ENCODE measurements around the gene MEX3B.
"Not testable (repeated sequence)": the region's sequence is repeated elsewhere in the genome, so short reads cannot be mapped to it uniquely, and the experiment has no call there.

MEX3B gene

DNA sequence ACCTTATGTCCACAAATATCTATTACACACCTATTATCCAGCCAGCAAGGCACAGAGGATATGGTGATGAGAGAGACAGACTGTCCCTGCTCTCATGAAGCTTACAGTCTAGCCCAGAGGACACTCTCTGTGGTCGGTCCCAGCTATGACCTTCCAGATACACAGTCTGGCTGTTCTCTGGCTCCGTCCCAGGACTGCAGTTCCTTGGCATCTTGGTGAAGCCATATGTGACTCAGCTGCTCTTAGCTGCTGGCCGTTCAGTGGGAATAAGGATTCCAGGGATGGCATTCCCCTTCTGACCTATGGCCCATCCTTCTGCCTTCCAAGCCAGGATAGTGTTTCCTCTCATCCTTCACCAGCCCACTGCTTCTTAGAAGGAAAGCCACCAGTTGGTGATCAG, 30.8 kb downstream of the MEX3B start:
- no peak for DNase-seq (ENCODE audit: low read depth in 2 of 3, low spot score in 2 of 3)

DNA sequence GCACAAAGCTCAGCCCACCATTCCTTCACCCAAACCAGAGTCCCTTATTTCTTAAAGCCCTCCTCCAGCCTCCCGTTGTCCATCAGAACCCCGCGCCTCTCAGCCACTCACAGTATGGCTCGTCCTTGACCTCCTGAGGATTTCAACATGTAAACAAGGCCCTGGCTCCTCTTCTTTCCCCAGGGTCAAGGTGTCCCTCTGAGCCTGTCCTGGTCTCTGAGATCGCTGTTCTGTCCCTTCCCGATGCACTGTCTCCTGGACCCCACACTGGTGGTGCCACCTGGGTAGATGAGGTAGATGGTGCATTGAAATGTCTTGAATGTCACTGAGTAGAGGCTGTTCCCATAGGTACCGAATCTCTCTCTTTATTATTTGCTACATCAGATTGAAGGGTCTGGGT, 32.9 kb downstream of the MEX3B start:
- no peak for DNase-seq (ENCODE audit: low read depth in 2 of 3, low spot score in 2 of 3)

DNA sequence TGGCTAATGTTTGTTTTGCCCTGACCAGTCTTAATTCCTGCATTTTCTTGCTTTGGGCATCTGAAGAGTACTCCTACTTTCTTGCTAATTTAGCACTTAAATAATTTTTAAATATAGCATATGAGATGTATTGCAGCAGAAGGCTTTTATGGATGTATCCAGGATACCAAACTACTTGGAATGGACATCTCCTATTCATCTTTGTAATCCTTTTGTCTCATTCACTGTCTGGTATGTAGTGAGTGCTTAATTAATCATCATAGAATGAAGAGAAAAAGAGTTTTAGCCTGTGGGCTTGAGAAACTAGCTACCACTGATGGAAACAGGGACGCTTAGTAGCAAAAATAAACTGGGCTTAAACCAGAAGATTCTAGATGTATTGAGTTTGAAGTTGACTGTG, 40.6 kb downstream of the MEX3B start:
- DNase-seq (ENCODE audit: low read depth in 2 of 3, low spot score in 2 of 3) = no peak

DNA sequence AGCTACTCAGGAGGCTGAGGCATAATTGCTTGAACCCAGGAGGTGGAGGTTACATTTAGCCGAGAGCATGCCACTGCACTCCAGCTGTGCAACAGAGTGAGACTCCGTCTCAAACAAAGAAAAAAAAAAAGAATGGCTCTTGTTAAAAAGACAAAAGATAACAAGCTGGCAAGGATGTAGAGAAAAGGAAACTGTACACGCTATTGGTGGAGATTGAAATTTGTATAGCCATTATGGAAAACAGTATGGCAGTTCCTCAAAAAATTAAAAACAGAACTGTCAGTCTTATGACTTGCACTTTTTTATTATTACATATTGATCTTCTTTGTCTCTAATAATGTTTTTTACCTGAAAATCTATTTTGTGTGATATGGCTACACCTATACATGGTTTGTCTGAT, 41.9 kb downstream of the MEX3B start:
- no peak for DNase-seq (ENCODE audit: low read depth in 2 of 3, low spot score in 2 of 3)

DNA sequence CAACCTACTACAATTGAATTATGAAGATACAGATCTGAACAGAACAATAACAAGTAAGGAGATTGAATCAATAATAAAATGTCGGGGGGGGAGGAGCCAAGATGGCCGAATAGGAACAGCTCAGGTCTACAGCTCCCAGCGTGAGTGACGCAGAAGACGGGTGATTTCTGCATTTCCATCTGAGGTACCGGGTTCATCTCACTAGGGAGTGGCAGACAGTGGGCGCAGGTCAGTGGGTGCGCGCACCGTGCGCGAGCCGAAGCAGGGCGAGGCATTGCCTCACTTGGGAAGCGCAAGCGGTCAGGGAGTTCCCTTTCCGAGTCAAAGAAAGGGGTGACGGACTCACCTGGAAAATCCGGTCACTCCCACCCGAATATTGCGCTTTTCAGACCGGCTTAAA, 50.7 kb downstream of the MEX3B start:
- not testable (repeated sequence) for DNase-seq (ENCODE audit: low read depth in 2 of 3, low spot score in 2 of 3)

DNA sequence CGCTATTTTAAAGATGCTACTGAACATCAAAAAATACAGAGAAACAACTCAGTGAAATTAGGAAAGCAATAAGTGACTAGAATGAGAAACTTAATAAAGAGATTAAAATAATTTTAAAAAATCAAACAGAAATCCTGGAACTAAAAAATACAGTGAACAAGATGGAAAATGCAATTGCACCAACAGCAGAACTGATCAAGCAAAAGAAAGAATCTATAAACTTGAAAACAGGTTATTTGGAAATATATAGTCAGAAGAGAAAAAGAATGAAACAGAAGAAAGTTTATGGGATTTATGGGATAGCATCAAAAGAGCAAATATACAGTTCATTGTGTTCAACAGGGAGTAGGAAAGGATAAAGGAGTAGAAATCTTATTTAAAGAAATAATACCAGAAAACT, 53.3 kb downstream of the MEX3B start:
- DNase-seq (ENCODE audit: low read depth in 2 of 3, low spot score in 2 of 3) = no peak
